SKM-1 (cell line): ENCODE measurements around the gene EAPP.
"Not testable (repeated sequence)": the region's sequence is repeated elsewhere in the genome, so short reads cannot be mapped to it uniquely, and the experiment has no call there.

ENCODE experiments used
- DNase-seq: peaks from one replicate; lab custom pipeline; 2025; ENCODE audit not compliant: unreplicated experiment; lab: John Stamatoyannopoulos, UW

EAPP gene

GRCh38 chr14:34488528-34488927 is 51.0 kb downstream of the EAPP start:
- DNase-seq: no peak

GRCh38 chr14:34484726-34485125 is 54.8 kb downstream of the EAPP start:
- DNase-seq: no peak

GRCh38 chr14:34482463-34482862 is 57.0 kb downstream of the EAPP start:
- no peak for DNase-seq

GRCh38 chr14:34479694-34480093 is 59.8 kb downstream of the EAPP start:
- DNase-seq: no peak

GRCh38 chr14:34478261-34478660 is 61.2 kb downstream of the EAPP start:
- no peak for DNase-seq

GRCh38 chr14:34476036-34476435 is 63.5 kb downstream of the EAPP start:
- not testable (repeated sequence) for DNase-seq

- no peak for DNase-seq
These were observed 64.3 kb downstream of the EAPP start for GRCh38 chr14:34475163-34475562.

- no peak for DNase-seq
These were observed 65.3 kb downstream of the EAPP start for GRCh38 chr14:34474187-34474679.

- no peak for DNase-seq
These were observed 66.7 kb downstream of the EAPP start for GRCh38 chr14:34472706-34473279.

- no peak for DNase-seq
These were observed 69.2 kb downstream of the EAPP start for GRCh38 chr14:34470319-34470718.

GRCh38 chr14:34466691-34467090 is 72.8 kb downstream of the EAPP start:
- no peak for DNase-seq
